PC-9 (cell line): Measurements from ENCODE around the gene GINS1. TPM values are rescaled to one million over a fixed set of nuclear protein-coding genes. Genes with fewer than 3 reads are reported as not detected.

ENCODE experiments used
- BruUV-seq: library from RNA; stranded (reverse); fragments of 400-500 nt; replicated peaks from 2 replicates; lab custom pipeline; 2021; lab: Mats Ljungman, UMichigan
- CTCF ChIA-PET: fragments of 300-600 bp; sonication (Branson Sonifier 250); formaldehyde crosslinking; loops from one replicate; lab custom pipeline; 2022; ENCODE audit warnings: antibody characterized with exemption; lab: Charles Lee
- POLR2A ChIA-PET: fragments of 300-600 bp; sonication (Branson Sonifier 250); formaldehyde crosslinking; loops from one replicate; lab custom pipeline; 2022; ENCODE audit warnings: antibody characterized with exemption; ENCODE audit not compliant: unreplicated experiment; lab: Charles Lee
- DNase-seq, 2 experiments: peaks; one replicate each; pipeline versions ENCODE4 v3.0.0 to v3.0.0-alpha.2; 2015 to 2022; ENCODE audit warnings: mixed read lengths in 1 of 2
- H2AFZ ChIP-seq: fragments of 200-600 bp; sonication (generic); 2 replicates; pipeline ENCODE4 v1.8.1; 2017; ENCODE audit warnings: antibody characterized with exemption
- H3F3A ChIP-seq: fragments of 200-600 bp; sonication (generic); 2 replicates; pipeline ENCODE4 v1.8.1; 2017; ENCODE audit warnings: antibody characterized with exemption, mild to moderate bottlenecking, low read depth; ENCODE audit not compliant: insufficient read depth
- H3K27ac ChIP-seq: fragments of 200-600 bp; sonication (generic); 2 replicates; pipeline ENCODE4 v1.6.1; 2016; ENCODE audit warnings: mixed run types
- H3K27me3 ChIP-seq: fragments of 200-600 bp; sonication (generic); 2 replicates; pipeline ENCODE4 v1.6.1; 2016; ENCODE audit warnings: low read depth, mixed run types; ENCODE audit not compliant: insufficient read depth
- H3K36me3 ChIP-seq: fragments of 200-600 bp; sonication (generic); 2 replicates; pipeline ENCODE4 v1.6.1; 2016; ENCODE audit warnings: low read depth, mixed run types
- H3K4me1 ChIP-seq: fragments of 200-600 bp; sonication (generic); replicated peaks from 2 replicates; pipeline ENCODE4 v1.6.1; 2016; ENCODE audit warnings: mixed run types; ENCODE audit not compliant: insufficient read depth
- H3K4me2 ChIP-seq: fragments of 200-600 bp; sonication (generic); 2 replicates; pipeline ENCODE4 v1.6.1; 2017; ENCODE audit warnings: mixed run types
- H3K4me3 ChIP-seq: fragments of 200-600 bp; sonication (generic); 2 replicates; pipeline ENCODE4 v1.6.1; 2016; ENCODE audit warnings: mixed run types
- H3K79me2 ChIP-seq: fragments of 200-600 bp; sonication (generic); 2 replicates; pipeline ENCODE4 v1.6.1; 2017; ENCODE audit warnings: low read depth, mixed run types
- H3K9me2 ChIP-seq: fragments of 200-600 bp; sonication (generic); 2 replicates; pipeline ENCODE4 v1.8.1; 2017; ENCODE audit warnings: mild to moderate bottlenecking; ENCODE audit not compliant: insufficient read depth
- H3K9me3 ChIP-seq: fragments of 200-600 bp; sonication (generic); 2 replicates; pipeline ENCODE4 v1.8.1; 2016; ENCODE audit warnings: low read depth; ENCODE audit not compliant: insufficient read depth
- H4K20me1 ChIP-seq: fragments of 200-600 bp; sonication (generic); 2 replicates; pipeline ENCODE4 v1.8.1; 2017; ENCODE audit not compliant: insufficient read depth
- EZH2 ChIP-seq: fragments of 200-600 bp; sonication (generic); IDR thresholded peaks from 2 replicates; pipeline ENCODE4 v1.8.0; 2017; ENCODE audit warnings: antibody characterized with exemption, low read depth
- intact Hi-C: fragments of 100-400 bp; cut with micrococcal nuclease; formaldehyde crosslinking; loops from one replicate; pipeline ENCODE4 v1.10.0; 2022; ENCODE audit not compliant: unreplicated experiment
- total RNA-seq: library from RNA; stranded (reverse); gene quantifications from 2 replicates; pipeline ENCODE4 v1.2.3, GENCODE V29; 2021
- TF ChIP-seq, protein P1 (sequence below): fragments of 200-600 bp; sonication (generic); conservative IDR thresholded peaks from 2 replicates; pipeline ENCODE4 v1.6.1; 2017; ENCODE audit warnings: mixed run types, antibody characterized with exemption, mild to moderate bottlenecking, moderate library complexity

The GINS1 gene
- total RNA-seq, 1 experiment from 2014 or later = 27.8 TPM

DNA sequence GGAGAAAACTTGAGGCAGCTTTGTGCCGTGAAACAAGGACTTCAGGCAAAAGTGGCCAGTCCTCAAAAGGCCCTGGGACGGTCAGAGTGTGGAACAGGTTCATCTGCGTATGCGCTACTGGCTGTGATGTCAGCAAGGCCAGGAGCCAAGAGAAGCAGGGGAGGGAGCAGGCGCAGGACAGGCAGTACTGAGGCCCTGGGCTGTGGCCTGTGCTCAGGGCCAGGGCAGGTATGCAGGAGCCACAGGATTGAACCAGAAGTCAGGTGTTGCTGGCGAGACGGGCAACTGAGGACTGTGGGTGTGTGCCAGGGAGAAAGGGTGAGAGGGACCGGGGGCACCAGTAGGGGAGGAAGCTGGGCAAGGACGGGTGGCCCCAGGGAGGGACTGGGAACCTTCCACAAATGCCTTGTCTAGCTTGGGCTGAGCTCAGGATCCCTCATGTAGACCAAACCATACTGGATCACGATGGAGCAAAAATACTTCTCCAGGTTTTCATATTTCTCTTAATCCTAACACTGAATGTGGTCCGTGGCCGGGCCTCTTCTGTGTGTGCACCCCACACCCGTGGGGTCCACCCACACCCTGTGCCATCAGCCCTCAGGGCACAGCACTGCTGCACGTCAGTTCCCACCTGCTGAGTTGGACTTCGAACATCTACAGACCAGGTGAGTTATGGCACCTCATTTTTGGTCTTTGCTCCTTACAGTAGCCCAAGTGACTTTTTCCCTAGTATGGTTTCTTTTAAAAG is 46.9 kb downstream of the GINS1 start:
- no peak for DNase-seq
- no peaks in the 10 kb centered on the region for H3K4me1 ChIP-seq
- BruUV-seq = no TSS peak
- no peak overlapping the region for H3K27ac ChIP-seq
- no peaks in the 10 kb centered on the region for H3K27me3 ChIP-seq
- H4K20me1 ChIP-seq = no peaks in the 10 kb centered on the region
- H3K4me3 ChIP-seq = no peak overlapping the region
- no peak overlapping the region for H3K4me2 ChIP-seq
- H3K9me3 ChIP-seq = no peaks in the 10 kb centered on the region
- H3K79me2 ChIP-seq = no peaks in the 10 kb centered on the region
- no peaks in the 10 kb centered on the region for H3F3A ChIP-seq
- TF ChIP-seq, protein P1, sequence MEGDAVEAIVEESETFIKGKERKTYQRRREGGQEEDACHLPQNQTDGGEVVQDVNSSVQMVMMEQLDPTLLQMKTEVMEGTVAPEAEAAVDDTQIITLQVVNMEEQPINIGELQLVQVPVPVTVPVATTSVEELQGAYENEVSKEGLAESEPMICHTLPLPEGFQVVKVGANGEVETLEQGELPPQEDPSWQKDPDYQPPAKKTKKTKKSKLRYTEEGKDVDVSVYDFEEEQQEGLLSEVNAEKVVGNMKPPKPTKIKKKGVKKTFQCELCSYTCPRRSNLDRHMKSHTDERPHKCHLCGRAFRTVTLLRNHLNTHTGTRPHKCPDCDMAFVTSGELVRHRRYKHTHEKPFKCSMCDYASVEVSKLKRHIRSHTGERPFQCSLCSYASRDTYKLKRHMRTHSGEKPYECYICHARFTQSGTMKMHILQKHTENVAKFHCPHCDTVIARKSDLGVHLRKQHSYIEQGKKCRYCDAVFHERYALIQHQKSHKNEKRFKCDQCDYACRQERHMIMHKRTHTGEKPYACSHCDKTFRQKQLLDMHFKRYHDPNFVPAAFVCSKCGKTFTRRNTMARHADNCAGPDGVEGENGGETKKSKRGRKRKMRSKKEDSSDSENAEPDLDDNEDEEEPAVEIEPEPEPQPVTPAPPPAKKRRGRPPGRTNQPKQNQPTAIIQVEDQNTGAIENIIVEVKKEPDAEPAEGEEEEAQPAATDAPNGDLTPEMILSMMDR = no peak
- no peak for TF ChIP-seq EZH2
- intact Hi-C loops = no loop called here
- no peak overlapping the region for H2AFZ ChIP-seq
- POLR2A ChIA-PET = no interaction called here
- H3K9me2 ChIP-seq = no peaks in the 10 kb centered on the region
- CTCF ChIA-PET = no interaction called here
- no peaks in the 10 kb centered on the region for H3K36me3 ChIP-seq

DNA sequence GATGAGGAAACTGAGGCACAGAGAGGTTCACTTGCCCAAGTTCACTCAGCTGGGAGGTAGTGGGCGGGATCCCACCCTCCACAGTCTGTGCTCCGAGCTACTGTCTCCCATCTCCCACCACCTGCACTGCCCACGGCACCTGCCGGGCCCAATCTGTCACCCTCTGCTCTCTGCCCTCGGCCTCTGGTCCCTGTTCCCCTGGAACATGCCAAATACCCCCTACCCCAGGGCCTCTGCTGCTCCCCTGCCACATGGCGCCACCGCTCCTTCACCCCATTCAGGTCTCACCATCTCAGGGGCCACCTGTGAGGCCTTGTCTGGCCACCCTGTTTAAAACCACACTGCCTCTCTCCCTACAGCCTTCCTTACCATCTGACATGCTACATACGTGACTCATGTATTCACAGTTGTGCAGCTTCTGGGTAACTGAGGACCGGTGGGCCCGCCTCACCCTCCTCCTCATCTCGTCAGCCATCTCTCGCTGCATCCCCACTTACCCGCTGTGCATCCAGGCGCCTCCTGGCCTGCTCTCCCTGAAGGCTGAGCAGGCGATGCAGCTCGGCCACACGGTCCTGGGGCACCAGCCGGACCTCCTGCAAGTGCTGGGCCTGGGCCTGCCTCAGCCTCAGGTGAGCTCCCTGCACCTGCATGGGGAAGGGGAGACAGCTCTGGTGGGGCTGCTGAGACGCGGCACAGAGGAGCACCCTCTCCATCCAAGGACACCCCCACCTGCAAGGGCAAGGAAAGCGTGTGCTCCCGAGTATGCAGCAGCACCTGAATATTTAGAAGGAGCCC is 50.6 kb downstream of the GINS1 start:
- Histone ChIP-seq H3K27me3 (no peaks in the 10 kb centered on the region), H3K4me3 (no peak overlapping the region), H4K20me1 (no peaks in the 10 kb centered on the region), H3K9me2 (no peaks in the 10 kb centered on the region), H3F3A (no peaks in the 10 kb centered on the region), H3K36me3 (no peaks in the 10 kb centered on the region), H3K27ac (no peak overlapping the region), H2AFZ (no peak overlapping the region), H3K79me2 (no peaks in the 10 kb centered on the region), H3K4me2 (no peak overlapping the region), H3K9me3 (no peaks in the 10 kb centered on the region), H3K4me1 (no peaks in the 10 kb centered on the region)
- TF ChIP-seq EZH2 = no peak
- TF ChIP-seq, protein P1 = no peak
- intact Hi-C loops = no loop called here
- CTCF ChIA-PET = no interaction called here
- DNase-seq = no peak
- POLR2A ChIA-PET = no interaction called here
- no TSS peak for BruUV-seq

DNA sequence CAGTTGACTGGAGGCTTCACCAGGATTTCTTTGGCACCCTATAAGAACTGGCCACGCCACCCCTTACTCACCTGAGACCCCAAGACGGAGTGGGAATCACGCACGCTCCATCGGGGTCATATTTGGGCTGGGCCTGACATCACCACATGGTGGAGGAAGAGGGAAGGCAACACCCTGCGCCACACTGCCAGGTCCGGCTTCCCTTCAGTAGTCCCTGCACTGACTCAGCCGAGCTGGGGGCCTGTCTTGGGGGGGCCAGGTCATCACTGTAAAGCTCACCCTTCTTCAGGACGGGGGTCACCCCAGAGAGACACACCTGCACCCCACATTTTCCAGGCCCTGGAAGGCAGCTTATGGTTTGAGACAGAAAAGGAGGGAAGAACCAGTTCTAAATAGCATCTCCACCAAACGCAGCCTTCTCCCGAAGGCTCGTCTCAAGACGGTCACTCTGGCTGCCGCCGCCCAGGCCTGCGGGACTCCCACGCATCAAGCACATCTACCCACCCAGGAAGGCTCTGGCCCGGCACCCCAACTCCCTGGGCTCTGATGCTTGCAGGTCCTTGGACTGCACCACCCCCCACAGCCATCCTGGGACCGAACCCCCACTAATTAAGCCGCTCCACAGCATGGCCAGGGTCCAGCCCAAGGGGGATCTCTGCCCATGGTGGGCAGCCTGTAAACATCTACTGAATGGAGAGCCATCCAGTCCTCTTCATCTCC is 51.8 kb downstream of the GINS1 start:
- CTCF ChIA-PET = no interaction called here

More for the DNA sequence above, 51.8 kb downstream of the GINS1 start:
- Histone ChIP-seq H3K79me2 (no peaks in the 10 kb centered on the region), H3K27ac (no peak overlapping the region), H3K36me3 (no peaks in the 10 kb centered on the region), H3K9me2 (no peaks in the 10 kb centered on the region), H3K4me1 (no peaks in the 10 kb centered on the region), H3K9me3 (no peaks in the 10 kb centered on the region), H4K20me1 (no peaks in the 10 kb centered on the region), H2AFZ (no peak overlapping the region), H3K27me3 (no peaks in the 10 kb centered on the region), H3K4me2 (no peak overlapping the region), H3F3A (no peaks in the 10 kb centered on the region), H3K4me3 (no peak overlapping the region)
- intact Hi-C loops = no loop called here
- POLR2A ChIA-PET = no interaction called here
- BruUV-seq = no TSS peak
- TF ChIP-seq EZH2 = no peak
- TF ChIP-seq, protein P1 = no peak
- DNase-seq = no peak
